ENCODE measurements around the gene DEPDC1.

Gene DEPDC1

GRCh38 chr1:68464891-68465290 lies 32.0 kb downstream of the DEPDC1 start:
- Histone ChIP-seq H3K27ac (ENCODE audit: extremely low read depth, low read depth, low read length) (no peak overlapping the region), H3K4me1 (ENCODE audit: control insufficient read depth, insufficient read depth, low read length) (no peaks in the 10 kb centered on the region), H3K9me3 (ENCODE audit: control insufficient read depth, insufficient read depth, low read depth, low read length) (no peaks in the 10 kb centered on the region), H3K4me3 (ENCODE audit: low read depth, low read length) (no peak overlapping the region), H3K36me3 (ENCODE audit: control insufficient read depth in 2 of 2, insufficient read depth in 1 of 2, low read length in 2 of 2) (no peaks in the 10 kb centered on the region)
- ChIA-PET POLR2A (no interaction called here), CTCF (interaction anchor here (1.0 kb wide), 1 partner anchor 19 kb away, joined by 3 read pairs; no protein-coding TSS in a partner anchor)
- TF ChIP-seq ZBTB21 (tag by site-specific recombination; IDR thresholded peaks at IDR 0.05) (no peak), ZXDB (tag by site-specific recombination; IDR thresholded peaks at IDR 0.05) (no peak), MEIS1 (CRISPR knock-in tag; IDR thresholded peaks at IDR 0.05; ENCODE audit: borderline replicate concordance) (no peak), BCL6B (tag by site-specific recombination; IDR thresholded peaks at IDR 0.05) (no peak), ZNF521 (tag by site-specific recombination; IDR thresholded peaks at IDR 0.05) (no peak), ZNF624 (tag by site-specific recombination; IDR thresholded peaks at IDR 0.05) (no peak), ZNF37A (tag by site-specific recombination; IDR thresholded peaks at IDR 0.05) (no peak), KLF16 (tag by site-specific recombination; IDR thresholded peaks at IDR 0.05) (no peak), ZNF701 (tag by site-specific recombination; IDR thresholded peaks at IDR 0.05) (no peak), ZNF324 (tag by site-specific recombination; IDR thresholded peaks at IDR 0.05) (no peak), ZNF707 (tag by site-specific recombination; IDR thresholded peaks at IDR 0.05) (no peak), ZNF19 (tag by site-specific recombination; IDR thresholded peaks at IDR 0.05; ENCODE audit: low read depth) (no peak), ZNF174 (tag by site-specific recombination; IDR thresholded peaks at IDR 0.05) (no peak), ZNF223 (tag by site-specific recombination; IDR thresholded peaks at IDR 0.05) (no peak), ZNF629 (tag by site-specific recombination; IDR thresholded peaks at IDR 0.05) (no peak)

GRCh38 chr1:68460935-68461334 lies 35.9 kb downstream of the DEPDC1 start:
- Histone ChIP-seq H3K27ac (ENCODE audit: extremely low read depth, low read depth, low read length) (no peak overlapping the region), H3K4me1 (ENCODE audit: control insufficient read depth, insufficient read depth, low read length) (no peaks in the 10 kb centered on the region), H3K4me3 (ENCODE audit: low read depth, low read length) (no peak overlapping the region), H3K36me3 (ENCODE audit: control insufficient read depth in 2 of 2, insufficient read depth in 1 of 2, low read length in 2 of 2) (no peaks in the 10 kb centered on the region), H3K9me3 (ENCODE audit: control insufficient read depth, insufficient read depth, low read depth, low read length) (no peaks in the 10 kb centered on the region)
- no peak for TF ChIP-seq HOXD13 (CRISPR knock-in tag; IDR thresholded peaks at IDR 0.05; ENCODE audit: borderline replicate concordance)
- no peak for TF ChIP-seq ZNF133 (tag by site-specific recombination; IDR thresholded peaks at IDR 0.05)
- no peak for TF ChIP-seq ZNF626 (tag by site-specific recombination; IDR thresholded peaks at IDR 0.05)
- TF ChIP-seq ZFP37 (tag by site-specific recombination; IDR thresholded peaks at IDR 0.05) = no peak
- TF ChIP-seq ZNF600 (tag by site-specific recombination; IDR thresholded peaks at IDR 0.05) = no peak
- no peak for TF ChIP-seq ZNF704 (tag by site-specific recombination; IDR thresholded peaks at IDR 0.05)
- no peak for TF ChIP-seq ZFHX2 (tag by site-specific recombination; conservative IDR thresholded peaks at IDR 0.05)
- TF ChIP-seq ZNF423 (tag by site-specific recombination; IDR thresholded peaks at IDR 0.05) = no peak
- TF ChIP-seq ZNF184 (tag by site-specific recombination; IDR thresholded peaks at IDR 0.05) = no peak
- TF ChIP-seq ZNF23 (tag by site-specific recombination; IDR thresholded peaks at IDR 0.05; ENCODE audit: borderline replicate concordance) = no peak
- TF ChIP-seq ZNF223 (tag by site-specific recombination; IDR thresholded peaks at IDR 0.05) = no peak
- TF ChIP-seq ZNF561 (tag by site-specific recombination; IDR thresholded peaks at IDR 0.05; ENCODE audit: borderline replicate concordance) = no peak
- ChIA-PET CTCF (interaction anchor here (0.9 to 2.9 kb wide), 3 partner anchors 9 to 341 kb away, joined by 3 to 11 read pairs (median 5); no protein-coding TSS in a partner anchor), POLR2A (no interaction called here)

All from HEK293 (cell line).